Neural progenitor cell (in vitro differentiated cells): ENCODE data around the gene SSTR3. TPM values are rescaled to one million over a fixed set of nuclear protein-coding genes. Genes with fewer than 3 reads are reported as not detected.

Experiments
- DNase-seq: peaks from one replicate; pipeline ENCODE4 v3.0.0-alpha.2; 2016; ENCODE audit warnings: low spot score
- H2AFZ ChIP-seq: fragments of 200-600 bp; sonication (generic); replicated peaks from 2 replicates; pipeline ENCODE4 v1.6.1; 2016; ENCODE audit warnings: antibody characterized with exemption
- H3F3A ChIP-seq: fragments of 200-600 bp; sonication (generic); 2 replicates; pipeline ENCODE4 v1.6.1; 2016; ENCODE audit warnings: antibody characterized with exemption, low read depth
- H3K27ac ChIP-seq: fragments of 200-600 bp; sonication (generic); 2 replicates; pipeline ENCODE4 v1.5.1; 2016; ENCODE audit warnings: mild to moderate bottlenecking
- H3K27me3 ChIP-seq: fragments of 200-600 bp; sonication (generic); 2 replicates; pipeline ENCODE4 v1.6.1; 2016; ENCODE audit warnings: mild to moderate bottlenecking, moderate library complexity
- H3K36me3 ChIP-seq: fragments of 200-600 bp; sonication (generic); 2 replicates; pipeline ENCODE4 v1.5.1; 2016
- H3K4me1 ChIP-seq: fragments of 200-600 bp; sonication (generic); 2 replicates; pipeline ENCODE4 v1.6.1; 2016; ENCODE audit warnings: mixed run types
- H3K4me2 ChIP-seq: fragments of 200-600 bp; sonication (generic); 2 replicates; pipeline ENCODE4 v1.6.1; 2016
- H3K4me3 ChIP-seq: fragments of 200-600 bp; sonication (generic); 2 replicates; pipeline ENCODE4 v1.5.1; 2016
- H3K79me2 ChIP-seq: fragments of 200-600 bp; sonication (generic); 2 replicates; pipeline ENCODE4 v1.6.1; 2016; ENCODE audit warnings: low read depth
- H3K9ac ChIP-seq: fragments of 200-600 bp; sonication (generic); 2 replicates; pipeline ENCODE4 v1.6.1; 2016
- H3K9me3 ChIP-seq: fragments of 200-600 bp; sonication (generic); 2 replicates; pipeline ENCODE4 v1.5.1; 2016; ENCODE audit warnings: low read depth
- H4K20me1 ChIP-seq: fragments of 200-600 bp; sonication (generic); 2 replicates; pipeline ENCODE4 v1.6.1; 2016; ENCODE audit warnings: low read depth
- H3K27ac Mint-ChIP-seq: 3 replicates; pipeline ENCODE4 v1.8.0; 2021; ENCODE audit warnings: mixed read lengths
- H3K27me3 Mint-ChIP-seq: 2 replicates; pipeline ENCODE4 v1.8.0; 2022; ENCODE audit warnings: low read depth, mild to moderate bottlenecking, inconsistent platforms, moderate library complexity, mixed read lengths; ENCODE audit not compliant: insufficient read depth
- H3K36me3 Mint-ChIP-seq: 3 replicates; pipeline ENCODE4 v1.8.0; 2021; ENCODE audit warnings: mixed read lengths
- H3K4me1 Mint-ChIP-seq: 3 replicates; pipeline ENCODE4 v1.8.0; 2021; ENCODE audit warnings: mixed read lengths
- H3K4me3 Mint-ChIP-seq: 3 replicates; pipeline ENCODE4 v1.8.0; 2021; ENCODE audit warnings: mild to moderate bottlenecking, moderate library complexity, mixed read lengths
- H3K9me3 Mint-ChIP-seq: 3 replicates; pipeline ENCODE4 v1.8.0; 2020; ENCODE audit warnings: mixed read lengths
- EZH2 ChIP-seq: fragments of 200-600 bp; sonication (generic); IDR thresholded peaks from 2 replicates; pipeline ENCODE4 v1.6.1; 2017; ENCODE audit warnings: antibody characterized with exemption, mild to moderate bottlenecking, moderate library complexity
- EZH2phosphoT487 ChIP-seq: fragments of 200-600 bp; sonication (generic); IDR thresholded peaks from 2 replicates; pipeline ENCODE4 v1.6.1; 2017; ENCODE audit warnings: antibody characterized with exemption
- total RNA-seq: library from RNA; depleted of rRNA; stranded (reverse); fragments of >200 nt; gene quantifications from 2 replicates; pipeline ENCODE4 v1.2.3, GENCODE V29; 2015; ENCODE audit warnings: low replicate concordance
- TF ChIP-seq, protein P1 (sequence below): fragments of 200-600 bp; sonication (generic); IDR thresholded peaks from 2 replicates; pipeline ENCODE4 v1.5.1; 2017; ENCODE audit warnings: antibody characterized with exemption, mild to moderate bottlenecking

The SSTR3 gene
- total RNA-seq, 1 donor from 2014 or later: 0.19 TPM

DNA sequence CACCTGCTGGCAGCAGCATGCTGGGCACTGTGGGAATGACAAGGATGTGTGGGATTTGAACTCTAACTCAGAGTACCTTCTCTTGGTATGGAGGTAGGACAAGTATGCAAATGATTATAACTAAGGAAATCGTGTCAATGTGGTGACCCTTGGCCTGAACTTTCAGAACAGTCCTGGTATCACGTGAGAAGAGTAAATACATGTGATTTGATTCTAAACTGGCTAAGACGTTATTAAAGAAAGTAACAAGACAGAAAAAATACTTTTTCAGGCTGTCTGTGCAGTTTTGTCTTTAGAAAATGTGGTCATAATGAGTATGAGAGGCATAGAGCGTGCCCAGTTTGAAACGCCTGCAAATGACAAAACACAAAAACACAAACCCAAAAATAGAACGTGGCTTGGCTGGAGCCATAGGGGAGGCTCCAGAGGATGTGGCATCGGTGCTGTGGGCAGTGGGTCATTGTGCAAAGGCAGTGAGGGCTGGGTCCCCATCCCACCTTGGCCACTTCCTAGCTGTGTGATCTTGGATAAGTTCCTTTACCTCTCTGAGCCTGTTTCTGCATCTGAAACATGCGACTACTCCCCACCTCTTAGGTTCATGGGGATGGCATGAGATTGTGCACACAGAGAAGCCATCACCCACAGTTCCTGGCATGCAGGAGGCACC lies 44.2 kb downstream of the SSTR3 start:
- Histone ChIP-seq H3K4me1 (no peaks in the 10 kb centered on the region), H3K27ac (no peak overlapping the region)
- H3K27ac Mint-ChIP-seq: peak overlapping the region; percentile 42

DNA sequence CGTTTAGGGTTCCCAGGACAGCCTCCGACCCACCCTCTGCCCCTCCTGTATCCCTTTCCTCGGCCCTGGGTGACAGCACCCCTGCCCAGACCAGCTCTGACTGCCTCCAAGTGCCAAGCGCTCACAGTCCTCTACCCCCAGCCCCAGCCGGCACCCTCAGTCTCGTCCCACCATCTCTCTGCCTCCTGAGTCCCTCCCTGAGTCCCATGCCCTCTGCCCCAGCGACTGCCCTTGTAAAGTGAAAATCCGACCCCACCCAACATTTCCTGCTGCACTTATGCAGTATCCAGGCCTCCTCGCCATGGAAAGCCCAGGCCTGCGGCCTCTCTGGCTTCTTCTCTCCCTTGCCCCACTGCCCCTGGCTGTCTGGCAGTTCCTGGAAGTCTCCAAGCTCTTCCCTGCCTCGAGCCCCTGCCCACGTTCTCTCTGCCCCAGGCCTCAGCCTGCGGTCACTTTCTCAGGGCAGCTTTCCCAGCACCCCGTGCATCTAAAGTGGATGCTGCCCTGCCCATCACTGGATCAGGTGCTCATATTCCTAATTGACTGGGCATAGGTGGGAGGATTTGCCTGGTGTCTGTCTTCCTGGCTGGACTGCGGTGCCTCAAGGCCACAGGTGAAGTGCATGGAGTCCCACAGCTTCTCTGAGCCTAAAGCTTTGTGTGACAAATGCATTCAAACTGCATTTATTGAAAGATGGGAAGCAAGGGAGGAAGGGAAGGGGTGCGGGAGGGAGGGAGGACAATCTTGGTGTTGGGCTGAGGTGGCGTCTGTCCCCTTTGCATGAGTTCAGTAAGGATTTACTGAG lies 44.9 kb downstream of the SSTR3 start:
- no peak for TF ChIP-seq EZH2phosphoT487
- TF ChIP-seq EZH2: no peak
- TF ChIP-seq, protein P1, sequence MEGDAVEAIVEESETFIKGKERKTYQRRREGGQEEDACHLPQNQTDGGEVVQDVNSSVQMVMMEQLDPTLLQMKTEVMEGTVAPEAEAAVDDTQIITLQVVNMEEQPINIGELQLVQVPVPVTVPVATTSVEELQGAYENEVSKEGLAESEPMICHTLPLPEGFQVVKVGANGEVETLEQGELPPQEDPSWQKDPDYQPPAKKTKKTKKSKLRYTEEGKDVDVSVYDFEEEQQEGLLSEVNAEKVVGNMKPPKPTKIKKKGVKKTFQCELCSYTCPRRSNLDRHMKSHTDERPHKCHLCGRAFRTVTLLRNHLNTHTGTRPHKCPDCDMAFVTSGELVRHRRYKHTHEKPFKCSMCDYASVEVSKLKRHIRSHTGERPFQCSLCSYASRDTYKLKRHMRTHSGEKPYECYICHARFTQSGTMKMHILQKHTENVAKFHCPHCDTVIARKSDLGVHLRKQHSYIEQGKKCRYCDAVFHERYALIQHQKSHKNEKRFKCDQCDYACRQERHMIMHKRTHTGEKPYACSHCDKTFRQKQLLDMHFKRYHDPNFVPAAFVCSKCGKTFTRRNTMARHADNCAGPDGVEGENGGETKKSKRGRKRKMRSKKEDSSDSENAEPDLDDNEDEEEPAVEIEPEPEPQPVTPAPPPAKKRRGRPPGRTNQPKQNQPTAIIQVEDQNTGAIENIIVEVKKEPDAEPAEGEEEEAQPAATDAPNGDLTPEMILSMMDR: no peak
- H3K4me3 ChIP-seq: no peak overlapping the region

More for the DNA sequence above, 44.2 kb downstream of the SSTR3 start:
- no peaks in the 10 kb centered on the region for H3K9me3 ChIP-seq
- H3K4me3 ChIP-seq: no peak overlapping the region
- no peaks in the 10 kb centered on the region for H3F3A ChIP-seq
- no peak overlapping the region for H3K4me3 Mint-ChIP-seq
- H3K9me3 Mint-ChIP-seq: peaks cover 4% of the 10 kb centered on the region
- DNase-seq: no peak
- no peaks in the 10 kb centered on the region for H3K79me2 ChIP-seq
- H3K27me3 ChIP-seq: no peaks in the 10 kb centered on the region
- peaks cover 22% of the 10 kb centered on the region for H3K4me1 Mint-ChIP-seq
- H3K27me3 Mint-ChIP-seq: peaks cover 12% of the 10 kb centered on the region
- no peak overlapping the region for H3K4me2 ChIP-seq
- H3K9ac ChIP-seq: no peak overlapping the region
- TF ChIP-seq, protein P1: no peak
- TF ChIP-seq EZH2phosphoT487: no peak
- TF ChIP-seq EZH2: no peak
- no peaks in the 10 kb centered on the region for H4K20me1 ChIP-seq
- H3K36me3 Mint-ChIP-seq: no peaks in the 10 kb centered on the region
- H2AFZ ChIP-seq: no peak overlapping the region
- no peaks in the 10 kb centered on the region for H3K36me3 ChIP-seq

DNA sequence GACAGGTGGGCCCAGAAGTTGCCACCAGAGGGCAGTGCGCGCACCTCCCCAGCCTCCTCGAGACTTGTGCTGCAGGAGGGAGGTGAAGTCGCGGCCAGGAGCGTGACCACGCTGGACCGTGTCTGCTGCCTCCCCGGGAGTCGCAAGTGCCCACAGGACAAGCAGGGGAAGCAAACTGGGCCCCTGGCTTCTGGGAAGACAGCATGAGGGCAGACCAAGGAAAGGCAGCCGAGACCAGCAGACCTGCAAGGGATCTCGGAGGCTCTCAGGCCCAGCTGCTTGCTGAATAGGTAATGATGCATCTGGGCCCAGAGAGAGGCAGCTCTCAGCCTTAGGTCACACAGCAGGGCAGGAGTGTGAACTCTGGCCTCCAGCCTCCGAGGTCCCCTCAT lies 45.6 kb downstream of the SSTR3 start:
- no peak overlapping the region for H3K4me3 ChIP-seq
- H3K4me3 Mint-ChIP-seq: peak overlapping the region; percentile 71

More for the DNA sequence above, 44.9 kb downstream of the SSTR3 start:
- Histone ChIP-seq H3K9me3 (no peaks in the 10 kb centered on the region), H3F3A (no peaks in the 10 kb centered on the region), H3K27me3 (no peaks in the 10 kb centered on the region), H3K4me1 (no peaks in the 10 kb centered on the region), H3K9ac (no peak overlapping the region), H2AFZ (no peak overlapping the region), H3K36me3 (no peaks in the 10 kb centered on the region), H3K27ac (no peak overlapping the region), H3K4me2 (no peak overlapping the region), H4K20me1 (no peaks in the 10 kb centered on the region), H3K79me2 (no peaks in the 10 kb centered on the region)
- Mint-ChIP-seq H3K36me3 (no peaks in the 10 kb centered on the region), H3K9me3 (peaks cover 4% of the 10 kb centered on the region), H3K27ac (peak overlapping the region; percentile 33), H3K27me3 (peaks cover 10% of the 10 kb centered on the region), H3K4me3 (peak overlapping the region; percentile 62), H3K4me1 (peaks cover 22% of the 10 kb centered on the region)
- DNase-seq: no peak

More for the DNA sequence above, 45.6 kb downstream of the SSTR3 start:
- Histone ChIP-seq H3K79me2 (no peaks in the 10 kb centered on the region), H4K20me1 (no peaks in the 10 kb centered on the region), H3K27me3 (no peaks in the 10 kb centered on the region), H3K36me3 (no peaks in the 10 kb centered on the region), H3K9me3 (no peaks in the 10 kb centered on the region), H3K9ac (no peak overlapping the region), H3K4me1 (no peaks in the 10 kb centered on the region), H3F3A (no peaks in the 10 kb centered on the region), H3K4me2 (no peak overlapping the region), H3K27ac (no peak overlapping the region), H2AFZ (peak overlapping the region; percentile 76)
- DNase-seq: peak; percentile 86
- Mint-ChIP-seq H3K9me3 (peaks cover 4% of the 10 kb centered on the region), H3K4me1 (peaks cover 22% of the 10 kb centered on the region), H3K27me3 (peaks cover 10% of the 10 kb centered on the region), H3K27ac (no peak overlapping the region), H3K36me3 (no peaks in the 10 kb centered on the region)
- TF ChIP-seq, protein P1: peak; percentile 91
- TF ChIP-seq EZH2: no peak
